ENCODE results near the gene OTX2.

GRCh38 chr14:56840221-56840620, 29.9 kb upstream of the OTX2 start:
- TF ChIP-seq CTCF (IDR thresholded peaks at IDR 0.05) (no peak), POLR2A (IDR thresholded peaks at IDR 0.05) (no peak)
